ENCODE measurements around the gene ASRGL1.

The ASRGL1 gene

DNA sequence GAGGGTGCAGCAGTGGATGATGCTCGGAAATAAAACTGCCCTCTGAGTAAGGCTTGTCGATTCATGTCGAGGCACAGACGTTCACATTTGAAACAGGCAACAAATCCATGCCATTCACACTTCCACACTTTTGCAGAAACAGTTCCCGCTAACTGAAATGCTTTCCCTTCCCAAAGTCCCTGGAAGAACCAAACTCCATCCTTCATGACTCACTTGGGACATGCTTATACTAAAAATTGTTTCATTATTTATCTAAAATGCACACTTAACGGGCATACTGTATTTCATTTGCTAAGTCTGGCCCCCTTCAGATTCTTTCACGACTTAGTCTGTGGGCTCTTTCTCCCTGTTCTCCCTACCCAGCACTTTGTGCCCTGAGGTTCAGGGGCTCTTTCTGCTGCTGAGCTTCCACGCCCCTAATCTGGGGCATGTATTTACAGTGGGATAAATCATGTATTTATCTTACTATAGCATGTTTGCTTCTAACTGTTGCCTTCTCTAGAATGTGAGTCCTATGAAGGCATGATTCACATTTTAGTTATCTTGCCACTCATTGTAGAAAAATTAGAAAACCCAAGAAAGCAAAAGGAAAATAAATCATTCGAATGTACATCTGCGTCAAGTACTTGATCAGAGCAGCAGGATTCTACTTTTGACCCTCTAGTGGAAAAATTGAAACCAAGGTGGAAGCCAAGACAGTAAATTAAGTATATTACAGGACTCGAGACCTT, 94.1 kb downstream of the ASRGL1 start:
- H3K4me3 ChIP-seq (ENCODE audit: low read depth, low read length): no peak overlapping the region
- TF ChIP-seq, protein P1, sequence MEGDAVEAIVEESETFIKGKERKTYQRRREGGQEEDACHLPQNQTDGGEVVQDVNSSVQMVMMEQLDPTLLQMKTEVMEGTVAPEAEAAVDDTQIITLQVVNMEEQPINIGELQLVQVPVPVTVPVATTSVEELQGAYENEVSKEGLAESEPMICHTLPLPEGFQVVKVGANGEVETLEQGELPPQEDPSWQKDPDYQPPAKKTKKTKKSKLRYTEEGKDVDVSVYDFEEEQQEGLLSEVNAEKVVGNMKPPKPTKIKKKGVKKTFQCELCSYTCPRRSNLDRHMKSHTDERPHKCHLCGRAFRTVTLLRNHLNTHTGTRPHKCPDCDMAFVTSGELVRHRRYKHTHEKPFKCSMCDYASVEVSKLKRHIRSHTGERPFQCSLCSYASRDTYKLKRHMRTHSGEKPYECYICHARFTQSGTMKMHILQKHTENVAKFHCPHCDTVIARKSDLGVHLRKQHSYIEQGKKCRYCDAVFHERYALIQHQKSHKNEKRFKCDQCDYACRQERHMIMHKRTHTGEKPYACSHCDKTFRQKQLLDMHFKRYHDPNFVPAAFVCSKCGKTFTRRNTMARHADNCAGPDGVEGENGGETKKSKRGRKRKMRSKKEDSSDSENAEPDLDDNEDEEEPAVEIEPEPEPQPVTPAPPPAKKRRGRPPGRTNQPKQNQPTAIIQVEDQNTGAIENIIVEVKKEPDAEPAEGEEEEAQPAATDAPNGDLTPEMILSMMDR (IDR thresholded peaks at IDR 0.05; ENCODE audit: borderline replicate concordance, insufficient read depth, low read depth, low read length): no peak

DNA sequence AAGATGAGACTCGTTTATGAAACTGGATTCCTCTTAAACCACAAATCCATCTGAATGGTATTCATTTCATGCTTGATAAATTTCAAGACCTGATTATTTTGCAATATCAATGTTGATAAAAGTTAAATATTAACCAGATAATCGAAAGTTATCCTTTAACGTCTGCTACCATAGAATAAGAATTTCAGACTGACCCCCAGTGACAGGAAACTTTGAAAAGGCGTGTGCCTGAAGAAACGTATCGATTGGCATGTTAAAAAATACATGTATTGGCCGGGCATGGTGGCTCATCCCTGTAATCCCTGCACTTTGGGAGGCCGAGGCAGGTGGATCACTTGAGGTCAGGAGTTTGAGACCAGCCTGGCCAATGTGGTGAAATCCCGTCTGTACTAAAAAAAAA, 95.4 kb downstream of the ASRGL1 start:
- no peak overlapping the region for H3K4me3 ChIP-seq (ENCODE audit: low read depth, low read length)
- TF ChIP-seq, protein P1 (IDR thresholded peaks at IDR 0.05; ENCODE audit: borderline replicate concordance, insufficient read depth, low read depth, low read length): no peak

DNA sequence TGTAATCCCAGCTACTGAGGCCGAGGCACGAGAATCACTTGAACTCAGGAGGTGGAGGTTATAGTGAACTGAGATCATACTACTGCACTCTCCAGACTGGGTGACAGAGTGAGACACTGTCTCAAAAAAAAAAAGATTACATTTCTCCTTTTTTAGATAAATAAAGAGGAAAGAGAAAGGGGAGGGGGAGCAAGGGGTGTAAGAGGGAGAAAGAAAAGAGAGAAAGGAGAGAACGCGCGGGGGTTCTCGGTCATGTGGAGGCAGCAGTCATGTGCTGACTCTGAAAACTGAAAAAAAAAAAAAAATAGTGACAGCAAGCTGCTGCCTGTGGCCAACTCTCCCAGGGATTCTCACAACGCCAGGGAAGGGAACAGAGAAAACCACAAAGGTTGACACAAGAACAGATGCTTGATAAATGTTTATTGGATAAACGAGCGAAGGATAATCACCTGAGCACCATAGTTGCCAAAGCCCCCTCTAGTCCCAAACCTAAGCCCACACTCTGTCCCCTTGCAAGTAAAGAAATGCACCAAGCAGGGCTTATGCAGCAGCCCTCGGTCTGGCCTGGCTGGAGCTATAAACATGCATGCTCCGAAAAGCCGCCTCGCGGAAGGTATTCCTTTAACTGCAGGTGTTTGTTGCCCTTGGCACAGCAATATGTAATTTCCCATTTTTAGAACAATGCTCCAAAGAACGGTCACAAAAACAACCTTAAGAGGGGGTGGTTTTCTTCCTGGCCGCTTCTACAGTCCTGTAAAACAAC, 96.1 kb downstream of the ASRGL1 start:
- H3K4me3 ChIP-seq (ENCODE audit: low read depth, low read length): no peak overlapping the region
- TF ChIP-seq, protein P1 (IDR thresholded peaks at IDR 0.05; ENCODE audit: borderline replicate concordance, insufficient read depth, low read depth, low read length): no peak

DNA sequence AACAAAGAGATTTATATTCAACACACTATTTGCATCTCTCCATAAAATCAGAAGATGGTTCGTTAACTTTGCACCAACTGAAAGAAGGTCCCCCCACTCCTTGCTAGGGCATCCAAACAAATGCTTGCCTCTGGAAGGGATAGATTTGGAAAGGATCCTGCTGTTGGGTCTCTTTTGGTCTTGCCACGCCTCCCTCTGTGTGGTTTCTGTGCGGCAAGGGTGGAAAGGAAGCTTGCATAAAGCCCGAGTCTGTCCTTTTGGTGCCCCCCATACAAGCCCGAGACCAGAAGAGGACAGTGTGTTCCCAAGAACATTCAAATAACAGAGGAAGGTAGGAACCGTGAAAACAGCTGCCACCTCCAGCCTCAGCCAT, 96.6 kb downstream of the ASRGL1 start:
- H3K4me3 ChIP-seq (ENCODE audit: low read depth, low read length): no peak overlapping the region
- TF ChIP-seq, protein P1 (IDR thresholded peaks at IDR 0.05; ENCODE audit: borderline replicate concordance, insufficient read depth, low read depth, low read length): no peak

DNA sequence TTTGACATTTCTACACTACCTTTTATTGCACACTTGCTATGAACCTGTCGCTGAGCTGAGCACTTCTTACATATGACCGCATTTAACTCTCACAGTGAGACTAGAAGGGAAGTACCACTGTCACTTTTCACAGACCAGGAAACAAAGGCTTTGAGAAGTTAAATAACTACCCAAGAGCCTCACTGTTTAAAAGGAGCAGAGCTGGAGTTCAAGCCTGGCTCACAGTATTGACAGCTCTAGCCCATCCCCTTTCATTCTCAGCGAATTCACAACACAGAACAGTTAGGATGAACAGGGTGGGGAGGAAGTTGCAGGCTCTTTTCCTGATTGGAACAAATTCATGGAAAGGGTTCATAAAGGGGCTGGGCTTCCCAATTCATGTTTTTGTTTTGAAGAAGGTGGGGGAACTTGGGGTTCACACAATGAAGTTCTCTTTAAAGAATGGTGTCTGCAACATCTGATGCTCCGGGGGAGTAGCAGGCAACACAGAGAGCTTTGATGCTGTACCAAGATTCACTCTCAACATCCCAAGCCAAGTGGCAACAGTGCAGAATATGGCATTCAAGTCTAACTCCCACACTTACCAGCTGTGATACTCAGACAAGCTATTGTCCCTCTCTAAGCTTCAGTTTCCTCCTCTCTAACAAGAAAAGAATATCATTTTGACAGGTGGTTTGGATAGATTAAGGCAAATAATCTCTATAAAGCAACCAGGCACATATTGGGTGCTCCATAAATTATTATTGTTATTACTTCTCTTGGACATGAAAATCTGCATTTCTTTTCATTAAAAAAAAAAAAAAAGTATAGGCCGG, 98.8 kb downstream of the ASRGL1 start:
- TF ChIP-seq, protein P1 (IDR thresholded peaks at IDR 0.05; ENCODE audit: borderline replicate concordance, insufficient read depth, low read depth, low read length): no peak

DNA sequence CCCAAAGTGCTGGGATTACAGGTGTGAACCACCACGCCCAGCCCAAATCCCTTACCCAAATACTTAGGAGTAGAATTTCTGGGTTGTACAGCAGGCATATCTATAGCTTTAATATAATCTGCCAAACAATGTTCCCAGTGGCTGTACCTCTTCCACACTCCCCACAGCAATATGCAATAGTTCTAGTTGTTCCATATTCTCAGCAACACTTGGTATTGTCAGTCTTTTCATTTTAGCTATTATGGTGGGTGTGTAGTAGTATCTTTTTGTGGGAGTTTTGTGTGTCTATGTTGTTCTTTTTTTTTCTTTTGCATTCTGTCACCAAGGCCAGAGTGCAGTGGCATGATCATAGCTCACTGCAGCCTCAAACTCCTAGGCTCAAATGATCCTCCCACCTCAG, 100.4 kb downstream of the ASRGL1 start:
- TF ChIP-seq, protein P1 (IDR thresholded peaks at IDR 0.05; ENCODE audit: borderline replicate concordance, insufficient read depth, low read depth, low read length): no peak
- no peak overlapping the region for H3K4me3 ChIP-seq (ENCODE audit: low read depth, low read length)

More for the DNA sequence above, 98.8 kb downstream of the ASRGL1 start:
- no peak overlapping the region for H3K4me3 ChIP-seq (ENCODE audit: low read depth, low read length)
